ENCODE data around the gene MFAP2. TPM values are rescaled to one million over a fixed set of nuclear protein-coding genes. Genes with fewer than 3 reads are reported as not detected.

MFAP2 gene
- total and polyA plus RNA-seq, 2 donors from 2014 or later: 7.2 to 8.2 TPM

DNA sequence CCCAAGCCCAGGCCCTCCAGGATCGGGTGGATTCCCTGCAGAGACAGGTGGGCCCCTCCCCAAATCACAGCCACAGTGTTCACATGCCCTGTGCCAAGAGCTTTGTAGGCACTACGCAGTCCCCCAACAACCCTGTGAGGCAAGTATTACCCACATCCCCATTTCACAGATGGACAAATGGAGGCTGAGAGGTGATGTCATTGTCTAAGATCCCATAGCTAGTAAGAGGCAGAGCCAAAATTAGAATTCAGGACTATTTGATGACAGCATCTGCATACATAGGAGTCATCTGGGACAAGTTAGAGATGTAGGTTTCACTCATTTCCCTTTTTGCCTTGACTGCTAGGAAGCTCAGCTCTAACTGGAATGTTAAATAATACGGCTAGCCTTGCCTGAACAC lies 12.0 kb downstream of the MFAP2 start:
- no peak for FAIRE-seq
- intact Hi-C loops (cut with DNase I): no loop called here
- TF ChIP-seq, protein P1, sequence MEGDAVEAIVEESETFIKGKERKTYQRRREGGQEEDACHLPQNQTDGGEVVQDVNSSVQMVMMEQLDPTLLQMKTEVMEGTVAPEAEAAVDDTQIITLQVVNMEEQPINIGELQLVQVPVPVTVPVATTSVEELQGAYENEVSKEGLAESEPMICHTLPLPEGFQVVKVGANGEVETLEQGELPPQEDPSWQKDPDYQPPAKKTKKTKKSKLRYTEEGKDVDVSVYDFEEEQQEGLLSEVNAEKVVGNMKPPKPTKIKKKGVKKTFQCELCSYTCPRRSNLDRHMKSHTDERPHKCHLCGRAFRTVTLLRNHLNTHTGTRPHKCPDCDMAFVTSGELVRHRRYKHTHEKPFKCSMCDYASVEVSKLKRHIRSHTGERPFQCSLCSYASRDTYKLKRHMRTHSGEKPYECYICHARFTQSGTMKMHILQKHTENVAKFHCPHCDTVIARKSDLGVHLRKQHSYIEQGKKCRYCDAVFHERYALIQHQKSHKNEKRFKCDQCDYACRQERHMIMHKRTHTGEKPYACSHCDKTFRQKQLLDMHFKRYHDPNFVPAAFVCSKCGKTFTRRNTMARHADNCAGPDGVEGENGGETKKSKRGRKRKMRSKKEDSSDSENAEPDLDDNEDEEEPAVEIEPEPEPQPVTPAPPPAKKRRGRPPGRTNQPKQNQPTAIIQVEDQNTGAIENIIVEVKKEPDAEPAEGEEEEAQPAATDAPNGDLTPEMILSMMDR (IDR thresholded peaks at IDR 0.05; ENCODE audit: borderline replicate concordance, extremely low read depth, insufficient read depth): no peak
- H3K4me1 ChIP-seq (ENCODE audit: control insufficient read depth in 2 of 3, insufficient read depth in 2 of 3, low read depth in 1 of 3, low read length in 3 of 3): no peaks in the 10 kb centered on the region
- no peak for DNase-seq
- H3K27me3 ChIP-seq (ENCODE audit: control insufficient read depth, insufficient read depth, low read length): no peaks in the 10 kb centered on the region
- no peak overlapping the region for H3K9ac ChIP-seq (ENCODE audit: low read length in 3 of 3)
- H3K9me3 ChIP-seq (ENCODE audit: control insufficient read depth in 2 of 3, insufficient read depth in 1 of 3, low read length in 3 of 3): no peaks in the 10 kb centered on the region
- peaks cover 0 to 10% (median 3%) of the 10 kb centered on the region in 3 donors for H3K36me3 ChIP-seq (ENCODE audit: control insufficient read depth in 2 of 3, insufficient read depth in 3 of 3, low read length in 3 of 3)
- no peak overlapping the region for H3K4me3 ChIP-seq (ENCODE audit: low read length in 3 of 3)
- H3K27ac ChIP-seq (ENCODE audit: low read depth in 2 of 2, low read length in 2 of 2): no peak overlapping the region

DNA sequence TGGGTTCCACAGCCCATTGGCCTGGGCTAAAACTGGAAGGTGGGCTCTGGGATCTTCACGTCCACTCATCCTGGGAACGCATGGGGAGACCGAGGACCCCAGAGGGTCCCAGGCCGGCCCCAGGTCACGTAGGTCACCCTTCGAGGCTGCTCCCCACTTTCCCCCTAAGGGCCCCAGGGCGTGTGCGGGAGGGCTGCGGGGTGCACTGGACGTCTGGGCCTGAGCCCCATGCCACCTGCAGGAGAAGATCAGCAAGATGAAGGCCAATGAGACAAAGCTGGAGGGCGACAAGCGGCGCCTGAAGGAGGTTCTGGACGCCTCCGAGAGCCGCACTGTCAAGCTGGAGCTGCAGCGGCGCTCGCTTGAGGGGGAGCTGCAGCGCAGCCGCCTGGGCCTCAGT lies 12.5 kb downstream of the MFAP2 start:
- intact Hi-C loops (cut with DNase I): no loop called here

DNA sequence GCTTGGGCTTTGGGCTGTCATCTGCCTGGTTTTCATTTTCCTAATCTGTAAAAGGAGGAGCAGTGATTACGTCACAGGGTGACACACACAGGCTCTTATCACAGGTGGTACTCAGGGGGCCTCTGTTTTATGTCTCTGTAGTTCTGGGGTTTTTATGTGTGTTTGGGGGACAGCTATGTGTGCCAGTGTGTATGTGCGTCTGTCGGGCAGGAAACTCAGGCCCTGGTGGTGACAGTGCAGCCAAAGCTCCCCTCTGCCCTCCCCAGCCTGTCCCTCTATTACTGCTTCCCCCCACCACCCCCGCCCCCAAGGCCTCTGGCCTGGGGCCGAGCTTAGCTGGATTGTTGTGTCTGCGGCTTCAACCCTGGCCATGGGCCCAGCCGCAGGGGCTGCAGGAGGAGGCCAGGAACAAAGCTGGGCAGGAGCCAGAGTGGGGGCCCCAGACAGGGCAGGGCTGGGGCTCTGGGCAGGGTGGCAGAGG lies 13.3 kb downstream of the MFAP2 start:
- no peaks in the 10 kb centered on the region for H3K9me3 ChIP-seq (ENCODE audit: control insufficient read depth in 2 of 3, insufficient read depth in 1 of 3, low read length in 3 of 3)
- peaks cover 0 to 10% (median 3%) of the 10 kb centered on the region in 3 donors for H3K36me3 ChIP-seq (ENCODE audit: control insufficient read depth in 2 of 3, insufficient read depth in 3 of 3, low read length in 3 of 3)
- no peaks in the 10 kb centered on the region for H3K27me3 ChIP-seq (ENCODE audit: control insufficient read depth, insufficient read depth, low read length)
- FAIRE-seq (no peak), DNase-seq (peak in 1 of 5 donors; percentile 81)
- intact Hi-C loops (cut with DNase I): no loop called here
- no peaks in the 10 kb centered on the region for H3K4me1 ChIP-seq (ENCODE audit: control insufficient read depth in 2 of 3, insufficient read depth in 2 of 3, low read depth in 1 of 3, low read length in 3 of 3)
- H3K4me3 ChIP-seq (ENCODE audit: low read length in 3 of 3): no peak overlapping the region
- no peak overlapping the region for H3K27ac ChIP-seq (ENCODE audit: low read depth in 2 of 2, low read length in 2 of 2)
- no peak overlapping the region for H3K9ac ChIP-seq (ENCODE audit: low read length in 3 of 3)
- TF ChIP-seq, protein P1 (IDR thresholded peaks at IDR 0.05; ENCODE audit: borderline replicate concordance, extremely low read depth, insufficient read depth): no peak

More for the DNA sequence above, 12.5 kb downstream of the MFAP2 start:
- Histone ChIP-seq H3K4me1 (ENCODE audit: control insufficient read depth in 2 of 3, insufficient read depth in 2 of 3, low read depth in 1 of 3, low read length in 3 of 3) (no peaks in the 10 kb centered on the region), H3K27me3 (ENCODE audit: control insufficient read depth, insufficient read depth, low read length) (no peaks in the 10 kb centered on the region), H3K36me3 (ENCODE audit: control insufficient read depth in 2 of 3, insufficient read depth in 3 of 3, low read length in 3 of 3) (peaks cover 0 to 10% (median 3%) of the 10 kb centered on the region in 3 donors), H3K27ac (ENCODE audit: low read depth in 2 of 2, low read length in 2 of 2) (no peak overlapping the region), H3K4me3 (ENCODE audit: low read length in 3 of 3) (no peak overlapping the region), H3K9ac (ENCODE audit: low read length in 3 of 3) (no peak overlapping the region), H3K9me3 (ENCODE audit: control insufficient read depth in 2 of 3, insufficient read depth in 1 of 3, low read length in 3 of 3) (no peaks in the 10 kb centered on the region)
- TF ChIP-seq, protein P1 (IDR thresholded peaks at IDR 0.05; ENCODE audit: borderline replicate concordance, extremely low read depth, insufficient read depth): no peak
- FAIRE-seq (no peak), DNase-seq (no peak)

DNA sequence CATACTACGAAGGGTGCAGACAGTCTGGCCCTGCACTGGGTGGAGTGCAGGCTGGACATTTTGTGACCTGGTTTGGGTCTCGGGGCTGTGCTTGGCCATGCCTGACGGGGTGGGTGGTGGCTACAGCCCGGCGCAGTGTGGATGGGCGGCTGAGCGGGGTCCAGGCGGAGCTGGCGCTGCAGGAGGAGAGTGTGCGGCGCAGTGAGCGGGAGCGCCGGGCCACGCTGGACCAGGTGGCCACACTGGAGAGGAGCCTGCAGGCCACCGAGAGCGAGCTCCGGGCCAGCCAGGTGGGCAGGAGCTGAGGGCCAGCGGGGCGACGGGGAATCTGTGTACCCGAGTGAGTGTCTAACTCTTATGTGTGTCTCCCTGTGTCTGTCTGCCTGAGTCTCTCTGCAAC lies 14.1 kb downstream of the MFAP2 start:
- FAIRE-seq: no peak
- H3K4me3 ChIP-seq (ENCODE audit: low read length in 3 of 3): no peak overlapping the region
- TF ChIP-seq, protein P1 (IDR thresholded peaks at IDR 0.05; ENCODE audit: borderline replicate concordance, extremely low read depth, insufficient read depth): no peak

More for the DNA sequence above, 14.1 kb downstream of the MFAP2 start:
- Histone ChIP-seq H3K36me3 (ENCODE audit: control insufficient read depth in 2 of 3, insufficient read depth in 3 of 3, low read length in 3 of 3) (peaks cover 0 to 10% (median 3%) of the 10 kb centered on the region in 3 donors), H3K9ac (ENCODE audit: low read length in 3 of 3) (no peak overlapping the region), H3K27me3 (ENCODE audit: control insufficient read depth, insufficient read depth, low read length) (no peaks in the 10 kb centered on the region), H3K27ac (ENCODE audit: low read depth in 2 of 2, low read length in 2 of 2) (no peak overlapping the region), H3K9me3 (ENCODE audit: control insufficient read depth in 2 of 3, insufficient read depth in 1 of 3, low read length in 3 of 3) (no peaks in the 10 kb centered on the region), H3K4me1 (ENCODE audit: control insufficient read depth in 2 of 3, insufficient read depth in 2 of 3, low read depth in 1 of 3, low read length in 3 of 3) (no peaks in the 10 kb centered on the region)
- intact Hi-C loops (cut with DNase I): no loop called here
- no peak for DNase-seq

Data from kidney (tissue), 14 donors.